ENCODE data around the gene IFT20.

- TF ChIP-seq GATA3 (IDR thresholded peaks at IDR 0.05; ENCODE audit: low read depth, low read length) = no peak
- TF ChIP-seq GATA2 (IDR thresholded peaks at IDR 0.05; ENCODE audit: low read depth, low read length) = no peak
Measured at GRCh38 chr17:28371245-28372202, 36.3 kb upstream of the IFT20 start, which contains the start of gene SARM1.

All from SH-SY5Y (cell line).